PC-9 (cell line): ENCODE results near the gene FAM120C.

Experiments used
- CTCF ChIP-seq: fragments of 200-600 bp; sonication (generic); conservative IDR thresholded peaks from 2 replicates; pipeline ENCODE4 v1.6.1; 2017; ENCODE audit warnings: mixed run types, antibody characterized with exemption, mild to moderate bottlenecking, moderate library complexity
- EZH2 ChIP-seq: fragments of 200-600 bp; sonication (generic); IDR thresholded peaks from 2 replicates; pipeline ENCODE4 v1.8.0; 2017; ENCODE audit warnings: antibody characterized with exemption, low read depth

- no peak for TF ChIP-seq CTCF
- TF ChIP-seq EZH2: no peak
These were observed 10.2 kb upstream of the FAM120C start for GRCh38 chrX:54193085-54193821.
